RKO (cell line): ENCODE measurements around the gene BRDT.
"Not testable (repeated sequence)": the region's sequence is repeated elsewhere in the genome, so short reads cannot be mapped to it uniquely, and the experiment has no call there.

ENCODE experiments used
- DNase-seq: peaks from one replicate; pipeline ENCODE4 v3.0.0-alpha.2; 2016; ENCODE audit warnings: low spot score

Gene BRDT

DNA sequence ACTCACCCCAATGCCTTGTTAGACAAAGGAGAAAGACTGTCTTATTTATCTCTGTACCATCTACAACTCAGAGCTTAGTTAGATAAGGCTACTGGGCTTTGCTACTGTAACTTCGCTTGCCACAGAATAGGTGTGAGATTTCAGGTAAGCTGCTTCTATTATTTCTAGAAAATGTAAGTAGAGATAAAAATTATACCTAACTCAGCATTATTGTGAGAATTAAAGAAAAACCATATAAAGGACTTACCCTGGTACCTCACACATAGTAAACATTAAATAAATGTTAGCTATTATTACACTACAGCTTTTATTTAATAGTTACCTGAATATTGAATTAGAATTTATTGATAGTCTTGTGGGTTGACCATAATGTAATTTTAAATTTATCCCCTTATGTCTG lies 44.1 kb downstream of the BRDT start:
- no peak for DNase-seq

- DNase-seq: peak; percentile 70
Observed at GRCh38 chr1:91997607-91998195, 48.5 kb downstream of the BRDT start.

DNA sequence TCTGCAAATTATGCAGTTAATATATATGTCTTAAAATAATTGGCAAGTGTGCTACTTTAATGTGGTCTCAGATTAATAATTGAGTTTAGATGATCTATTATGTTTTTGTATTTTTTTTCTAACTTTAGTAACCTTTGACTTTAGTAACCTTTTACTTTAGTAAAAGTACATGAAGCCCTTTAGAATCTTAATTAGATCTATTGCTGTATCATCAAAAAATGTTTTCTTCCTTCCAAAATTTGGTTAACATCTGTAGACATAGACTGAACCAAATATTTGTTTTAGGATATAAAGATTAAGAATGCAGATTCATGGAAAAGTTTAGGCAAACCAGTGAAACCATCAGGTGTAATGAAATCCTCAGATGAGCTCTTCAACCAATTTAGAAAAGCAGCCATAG lies 54.9 kb downstream of the BRDT start:
- DNase-seq: no peak

- no peak for DNase-seq
Observed at GRCh38 chr1:92013923-92014322, 64.7 kb downstream of the BRDT start.

- no peak for DNase-seq
Observed at GRCh38 chr1:92016720-92017316, 67.6 kb downstream of the BRDT start.

DNA sequence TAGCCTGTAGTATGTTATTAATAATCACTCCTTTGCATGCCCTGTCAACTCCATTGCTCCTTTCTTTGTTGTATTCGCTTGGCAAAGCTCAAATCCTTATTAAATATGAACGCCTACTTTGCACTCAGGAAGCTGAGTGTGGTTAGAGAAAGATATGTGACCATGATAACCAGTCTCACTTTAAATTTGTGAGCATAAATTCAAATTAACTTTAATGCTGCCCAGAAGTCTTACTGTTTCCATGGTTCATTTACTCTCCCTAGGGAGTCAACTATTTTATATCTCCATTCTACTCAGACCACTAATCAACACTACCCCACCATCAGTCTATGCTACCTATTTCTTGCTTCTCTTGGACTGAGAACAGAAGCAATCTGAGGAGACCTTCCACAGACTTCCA lies 68.5 kb downstream of the BRDT start:
- no peak for DNase-seq

GRCh38 chr1:92026042-92026441 lies 76.8 kb downstream of the BRDT start:
- not testable (repeated sequence) for DNase-seq

- no peak for DNase-seq
Observed at GRCh38 chr1:92026806-92027205, 77.6 kb downstream of the BRDT start.

DNA sequence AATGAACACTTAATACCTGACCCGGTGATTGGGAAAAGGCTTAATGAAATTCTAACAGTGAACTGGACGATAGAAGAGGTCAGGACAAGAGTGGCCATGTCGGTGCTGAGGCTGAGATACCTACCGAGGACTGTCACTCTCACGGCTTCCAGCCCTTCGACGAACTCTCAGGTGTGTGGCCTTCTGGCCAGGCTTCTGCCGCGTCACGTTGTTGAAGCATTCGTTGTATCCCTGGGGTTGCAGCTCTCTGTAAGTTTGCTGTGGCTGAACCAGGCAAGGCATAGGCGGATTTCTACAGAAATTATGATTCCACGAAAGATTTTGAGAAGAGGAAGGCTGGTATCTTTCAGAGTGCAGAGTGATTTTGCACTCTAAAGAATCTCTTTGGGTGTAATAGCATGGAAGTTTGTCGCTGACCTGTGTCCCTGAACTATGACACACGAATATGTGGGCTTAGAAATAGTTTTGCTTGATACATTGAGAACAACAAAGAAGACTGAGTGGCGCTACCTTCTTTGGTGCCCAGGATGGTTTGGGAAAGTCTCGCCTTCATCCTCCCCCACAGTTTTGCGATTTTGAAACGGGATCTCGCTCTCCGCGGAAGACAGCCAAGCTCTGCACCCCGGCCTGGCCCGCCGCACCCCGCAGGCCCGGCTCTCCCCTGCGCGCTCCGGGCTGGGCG lies 80.2 kb downstream of the BRDT start:
- DNase-seq: peak; percentile 51

DNA sequence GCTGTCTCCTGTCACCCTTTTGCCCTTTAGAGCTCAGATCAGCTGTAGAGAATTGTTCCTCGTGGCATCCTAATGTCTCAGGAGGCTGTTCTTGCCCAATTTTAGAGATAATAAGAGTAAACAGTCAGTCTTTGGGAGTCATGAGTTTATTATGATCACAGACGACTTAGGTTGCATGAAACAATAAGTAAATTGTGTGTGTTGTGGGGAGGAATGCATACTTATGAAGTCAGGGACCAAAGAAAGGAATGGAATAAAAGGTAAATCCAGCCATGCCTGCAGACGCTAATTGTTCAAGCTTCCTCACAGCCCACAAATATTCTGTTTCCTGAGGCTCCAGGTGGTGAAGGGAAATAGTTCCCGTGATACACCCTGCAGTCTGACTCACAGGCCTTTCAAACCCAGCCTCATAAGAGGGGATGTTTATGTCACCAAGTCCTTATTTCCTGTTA lies 81.5 kb downstream of the BRDT start:
- DNase-seq: peak; percentile 96

- DNase-seq: peak; percentile 44
Observed at GRCh38 chr1:92031281-92032110, 82.3 kb downstream of the BRDT start.

DNA sequence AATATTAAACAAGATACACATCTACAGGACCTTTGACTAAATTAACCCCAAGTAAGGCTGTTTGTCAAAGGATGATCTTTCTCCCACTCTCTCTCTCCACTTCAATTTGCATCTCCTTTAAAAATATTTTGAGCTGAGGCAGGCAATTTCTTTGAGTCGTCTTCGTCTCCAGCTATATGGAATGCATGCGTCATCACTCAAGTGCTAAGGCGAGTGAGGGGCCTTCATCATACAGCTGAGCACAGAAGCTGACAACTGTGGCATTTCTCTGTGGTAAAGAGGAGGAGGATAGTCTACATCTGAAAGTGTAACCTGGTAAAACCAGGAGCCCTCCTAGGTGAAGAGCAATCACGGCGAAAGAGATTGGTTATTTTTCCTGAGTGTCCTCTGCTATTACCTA lies 88.2 kb downstream of the BRDT start:
- no peak for DNase-seq

- no peak for DNase-seq
Observed at GRCh38 chr1:92038695-92039346, 89.6 kb downstream of the BRDT start.

- DNase-seq: no peak
Observed at GRCh38 chr1:92040971-92041370, 91.8 kb downstream of the BRDT start.

- no peak for DNase-seq
Observed at GRCh38 chr1:92043621-92044020, 94.4 kb downstream of the BRDT start.

GRCh38 chr1:92045766-92046495 lies 96.7 kb downstream of the BRDT start:
- DNase-seq: no peak

GRCh38 chr1:92051948-92052347 lies 102.7 kb downstream of the BRDT start:
- DNase-seq: no peak
